Measurements from ENCODE around the gene PRR19. TPM values are rescaled to one million over a fixed set of nuclear protein-coding genes. Genes with fewer than 3 reads are reported as not detected.

PRR19 gene
- total RNA-seq, 2 experiments from 2014 or later = 0.16 TPM; not detected in 1

GRCh38 chr19:42275103-42275502 lies 26.8 kb upstream of the PRR19 start:
- Mint-ChIP-seq H3K9me3 (no peaks in the 10 kb centered on the region), H3K4me3 (peak overlapping the region; percentile 32), H3K27me3 (no peaks in the 10 kb centered on the region), H3K4me1 (ENCODE audit: low read depth) (peaks cover 51% of the 10 kb centered on the region), H3K27ac (peak overlapping the region; percentile 69), H3K36me3 (ENCODE audit: low read depth) (peaks cover 35% of the 10 kb centered on the region)
- Histone ChIP-seq H3K27ac (ENCODE audit: low read depth in 1 of 2, low read length in 2 of 2) (no peak overlapping the region), H3K9me3 (ENCODE audit: control insufficient read depth in 1 of 2, insufficient read depth in 1 of 2, low read length in 2 of 2) (no peaks in the 10 kb centered on the region), H3K36me3 (ENCODE audit: insufficient read depth, low read length) (peaks cover 35% of the 10 kb centered on the region), H3K27me3 (ENCODE audit: control insufficient read depth in 1 of 2, insufficient read depth in 2 of 2, low read length in 2 of 2) (no peaks in the 10 kb centered on the region), H3K4me1 (ENCODE audit: insufficient read depth, low read length) (peaks cover 81% of the 10 kb centered on the region), H3K4me3 (ENCODE audit: low read length) (no peak overlapping the region)
- ChIA-PET CTCF (no interaction called here), POLR2A (interaction anchor here (0.9 to 1.0 kb wide), 2 partner anchors 8 to 32 kb away, joined by 3 read pairs; partner anchors contain the start of gene GSK3A)
- DNase-seq (peak in 1 of 14 experiments; percentile 1), ATAC-seq (ENCODE audit: poor library complexity) (no peak)
- TF ChIP-seq CTCF (IDR thresholded peaks at IDR 0.05) = no peak
- intact Hi-C loops (cut with DNase I, micrococcal nuclease) = no loop called here

- Mint-ChIP-seq H3K4me1 (ENCODE audit: low read depth) (peaks cover 47% of the 10 kb centered on the region), H3K9me3 (no peaks in the 10 kb centered on the region), H3K36me3 (ENCODE audit: low read depth) (peaks cover 32% of the 10 kb centered on the region), H3K27ac (peak overlapping the region; percentile 69), H3K27me3 (no peaks in the 10 kb centered on the region), H3K4me3 (peak overlapping the region; percentile 10)
- ATAC-seq (ENCODE audit: poor library complexity) = no peak
- ChIA-PET POLR2A (no interaction called here), CTCF (no interaction called here)
- Histone ChIP-seq H3K9me3 (ENCODE audit: control insufficient read depth in 1 of 2, insufficient read depth in 1 of 2, low read length in 2 of 2) (no peaks in the 10 kb centered on the region), H3K36me3 (ENCODE audit: insufficient read depth, low read length) (peaks cover 35% of the 10 kb centered on the region), H3K4me1 (ENCODE audit: insufficient read depth, low read length) (peaks cover 78% of the 10 kb centered on the region), H3K27ac (ENCODE audit: low read depth in 1 of 2, low read length in 2 of 2) (peak overlapping the region in 1 of 2 donors; percentile 34), H3K27me3 (ENCODE audit: control insufficient read depth in 1 of 2, insufficient read depth in 2 of 2, low read length in 2 of 2) (no peaks in the 10 kb centered on the region), H3K4me3 (ENCODE audit: low read length) (no peak overlapping the region)
- no peak for TF ChIP-seq CTCF (IDR thresholded peaks at IDR 0.05)
- DNase-seq = no peak
- intact Hi-C loops (cut with DNase I, micrococcal nuclease) = no loop called here
Observed at GRCh38 chr19:42275517-42275916, 26.4 kb upstream of the PRR19 start.

GRCh38 chr19:42276284-42276683 lies 25.6 kb upstream of the PRR19 start:
- Mint-ChIP-seq H3K27ac (peak overlapping the region; percentile 57), H3K4me1 (ENCODE audit: low read depth) (peaks cover 41% of the 10 kb centered on the region), H3K9me3 (no peaks in the 10 kb centered on the region), H3K36me3 (ENCODE audit: low read depth) (peaks cover 25% of the 10 kb centered on the region), H3K4me3 (peak overlapping the region; percentile 11), H3K27me3 (no peaks in the 10 kb centered on the region)
- TF ChIP-seq CTCF (IDR thresholded peaks at IDR 0.05) = no peak
- ATAC-seq (ENCODE audit: poor library complexity) = no peak
- H3K9me3 ChIP-seq (ENCODE audit: control insufficient read depth in 1 of 2, insufficient read depth in 1 of 2, low read length in 2 of 2) = no peaks in the 10 kb centered on the region
- H3K27me3 ChIP-seq (ENCODE audit: control insufficient read depth in 1 of 2, insufficient read depth in 2 of 2, low read length in 2 of 2) = no peaks in the 10 kb centered on the region
- H3K4me3 ChIP-seq (ENCODE audit: low read length) = no peak overlapping the region
- H3K27ac ChIP-seq (ENCODE audit: low read depth in 1 of 2, low read length in 2 of 2) = no peak overlapping the region
- ChIA-PET POLR2A (no interaction called here), CTCF (no interaction called here)
- DNase-seq = peak in 2 of 14 experiments; percentile 2 to 34
- H3K36me3 ChIP-seq (ENCODE audit: insufficient read depth, low read length) = peaks cover 35% of the 10 kb centered on the region
- peaks cover 78% of the 10 kb centered on the region for H3K4me1 ChIP-seq (ENCODE audit: insufficient read depth, low read length)
- intact Hi-C loops (cut with DNase I, micrococcal nuclease) = no loop called here

Data from CD4-positive, alpha-beta T cell (primary cell).